NCI-H748 treated with DMSO at 0.1 percent for 48 hours (cell line): ENCODE data around the gene VSIG4.
"Not testable (repeated sequence)": the region's sequence is repeated elsewhere in the genome, so short reads cannot be mapped to it uniquely, and the experiment has no call there.

Source experiments
- DNase-seq: peaks from one replicate; lab custom pipeline; 2025; lab: John Stamatoyannopoulos, UW

VSIG4 gene

GRCh38 chrX:66007851-66008250, 32.0 kb downstream of the VSIG4 start:
- no peak for DNase-seq

GRCh38 chrX:66005830-66006449, 33.9 kb downstream of the VSIG4 start:
- no peak for DNase-seq

GRCh38 chrX:66004928-66005829, 34.7 kb downstream of the VSIG4 start:
- no peak for DNase-seq

- no peak for DNase-seq
Measured at GRCh38 chrX:66002824-66003680, 36.8 kb downstream of the VSIG4 start.

GRCh38 chrX:66001596-66001995, 38.3 kb downstream of the VSIG4 start:
- DNase-seq = no peak

- no peak for DNase-seq
Measured at GRCh38 chrX:66000628-66001272, 39.1 kb downstream of the VSIG4 start.

GRCh38 chrX:66000178-66000577, 39.7 kb downstream of the VSIG4 start:
- DNase-seq = no peak

GRCh38 chrX:65999563-66000148, 40.2 kb downstream of the VSIG4 start:
- no peak for DNase-seq

GRCh38 chrX:65999029-65999562, 40.8 kb downstream of the VSIG4 start:
- no peak for DNase-seq

- DNase-seq = no peak
Measured at GRCh38 chrX:65997978-65998717, 41.7 kb downstream of the VSIG4 start.

GRCh38 chrX:65994519-65995506, 45.1 kb downstream of the VSIG4 start:
- no peak for DNase-seq

- no peak for DNase-seq
Measured at GRCh38 chrX:65993915-65994460, 45.9 kb downstream of the VSIG4 start.

- no peak for DNase-seq
Measured at GRCh38 chrX:65993332-65993731, 46.5 kb downstream of the VSIG4 start.

GRCh38 chrX:65990702-65991101, 49.2 kb downstream of the VSIG4 start:
- no peak for DNase-seq

GRCh38 chrX:65987811-65988210, 52.1 kb downstream of the VSIG4 start:
- no peak for DNase-seq

- DNase-seq = no peak
Measured at GRCh38 chrX:65985922-65986588, 53.8 kb downstream of the VSIG4 start.

- DNase-seq = no peak
Measured at GRCh38 chrX:65985211-65985610, 54.7 kb downstream of the VSIG4 start.

- DNase-seq = not testable (repeated sequence)
Measured at GRCh38 chrX:65977161-65977560, 62.7 kb downstream of the VSIG4 start.
